ENCODE data around the gene SLC23A2.
A peak's percentile ranks its signal among the peaks of the same experiment; 100 is the strongest.

SLC23A2 gene

DNA sequence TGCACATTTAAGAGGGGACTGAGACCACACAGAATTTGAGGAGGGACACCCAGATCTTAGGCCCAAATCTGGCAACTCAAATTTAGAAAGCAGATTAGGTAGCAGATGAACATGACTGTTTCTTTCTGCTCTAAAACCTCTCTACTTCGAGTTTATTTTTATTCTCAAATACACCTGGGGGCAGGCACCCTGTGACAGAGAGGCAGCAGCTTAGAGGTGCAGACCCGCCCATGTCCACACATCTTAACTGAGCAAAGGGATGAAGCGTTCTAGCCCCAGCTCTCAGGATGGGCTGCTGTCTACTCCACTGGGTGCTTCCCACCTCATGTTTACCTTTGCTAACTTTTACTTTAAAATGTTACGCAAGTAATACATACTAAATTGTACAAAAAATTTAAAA lies 125.0 kb downstream of the SLC23A2 start (continued):
- no peak for TF ChIP-seq ZNF501 (tag by site-specific recombination; IDR thresholded peaks at IDR 0.05)
- TF ChIP-seq SCRT1 (tag by site-specific recombination; IDR thresholded peaks at IDR 0.05; ENCODE audit: borderline replicate concordance) = no peak
- TF ChIP-seq, protein P1, sequence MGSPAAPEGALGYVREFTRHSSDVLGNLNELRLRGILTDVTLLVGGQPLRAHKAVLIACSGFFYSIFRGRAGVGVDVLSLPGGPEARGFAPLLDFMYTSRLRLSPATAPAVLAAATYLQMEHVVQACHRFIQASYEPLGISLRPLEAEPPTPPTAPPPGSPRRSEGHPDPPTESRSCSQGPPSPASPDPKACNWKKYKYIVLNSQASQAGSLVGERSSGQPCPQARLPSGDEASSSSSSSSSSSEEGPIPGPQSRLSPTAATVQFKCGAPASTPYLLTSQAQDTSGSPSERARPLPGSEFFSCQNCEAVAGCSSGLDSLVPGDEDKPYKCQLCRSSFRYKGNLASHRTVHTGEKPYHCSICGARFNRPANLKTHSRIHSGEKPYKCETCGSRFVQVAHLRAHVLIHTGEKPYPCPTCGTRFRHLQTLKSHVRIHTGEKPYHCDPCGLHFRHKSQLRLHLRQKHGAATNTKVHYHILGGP (tag by site-specific recombination; IDR thresholded peaks at IDR 0.05) = no peak

DNA sequence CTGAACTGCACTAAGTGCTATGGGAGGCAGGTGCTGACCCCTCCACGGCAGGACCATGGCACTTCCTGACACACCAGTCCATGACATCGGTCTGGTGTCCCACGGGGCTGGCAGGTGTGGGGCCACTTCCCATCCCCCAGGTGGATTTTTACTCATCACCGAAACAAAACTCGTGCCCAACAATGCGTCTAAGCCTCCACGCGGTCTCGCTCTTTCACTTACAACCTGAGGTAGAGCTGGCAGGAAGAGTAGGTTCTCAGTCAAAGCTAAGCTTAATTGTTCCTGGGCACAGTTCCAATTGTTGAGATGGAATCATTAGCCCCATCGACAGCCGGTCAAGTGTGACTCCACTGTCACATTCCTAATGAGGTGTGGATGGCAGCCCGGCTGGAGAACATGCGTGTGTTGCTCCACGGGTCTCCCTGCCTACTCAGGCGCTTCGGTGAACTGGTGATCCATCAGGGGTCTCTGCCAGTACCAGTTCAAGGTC lies 125.7 kb downstream of the SLC23A2 start:
- Histone ChIP-seq H3K4me3 (ENCODE audit: low read depth, low read length) (no peak overlapping the region), H3K4me1 (ENCODE audit: control insufficient read depth, insufficient read depth, low read length) (peaks cover 14% of the 10 kb centered on the region), H3K36me3 (ENCODE audit: control insufficient read depth in 2 of 2, insufficient read depth in 1 of 2, low read length in 2 of 2) (peaks cover 10 to 64% of the 10 kb centered on the region in 2 experiments; a peak in 2 of 3 replicates), H3K9me3 (ENCODE audit: control insufficient read depth, insufficient read depth, low read depth, low read length) (no peaks in the 10 kb centered on the region), H3K27ac (ENCODE audit: extremely low read depth, low read depth, low read length) (no peak overlapping the region)
- 0 out of 2 replicates have a peak, but pooled peaks have one; percentile 14 for TF ChIP-seq IKZF3 (tag by site-specific recombination; IDR thresholded peaks at IDR 0.05)
- TF ChIP-seq, protein P2, sequence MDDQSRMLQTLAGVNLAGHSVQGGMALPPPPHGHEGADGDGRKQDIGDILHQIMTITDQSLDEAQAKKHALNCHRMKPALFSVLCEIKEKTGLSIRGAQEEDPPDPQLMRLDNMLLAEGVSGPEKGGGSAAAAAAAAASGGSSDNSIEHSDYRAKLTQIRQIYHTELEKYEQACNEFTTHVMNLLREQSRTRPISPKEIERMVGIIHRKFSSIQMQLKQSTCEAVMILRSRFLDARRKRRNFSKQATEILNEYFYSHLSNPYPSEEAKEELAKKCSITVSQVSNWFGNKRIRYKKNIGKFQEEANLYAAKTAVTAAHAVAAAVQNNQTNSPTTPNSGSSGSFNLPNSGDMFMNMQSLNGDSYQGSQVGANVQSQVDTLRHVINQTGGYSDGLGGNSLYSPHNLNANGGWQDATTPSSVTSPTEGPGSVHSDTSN (CRISPR knock-in tag; IDR thresholded peaks at IDR 0.05) = no peak
- 0 out of 2 replicates have a peak, but pooled peaks have one; percentile 16 for TF ChIP-seq ZNF600 (tag by site-specific recombination; IDR thresholded peaks at IDR 0.05)
- TF ChIP-seq ZNF423 (tag by site-specific recombination; IDR thresholded peaks at IDR 0.05) = no peak
- peak; percentile 59; the same call in 1 of the 2 replicates for TF ChIP-seq OSR2 (tag by site-specific recombination; IDR thresholded peaks at IDR 0.05)
- no peak for TF ChIP-seq ZNF664 (tag by site-specific recombination; IDR thresholded peaks at IDR 0.05)
- POLR2A ChIA-PET = no interaction called here
- CTCF ChIA-PET = interaction anchor here (0.6 kb wide), 1 partner anchor 883 kb away, joined by 3 read pairs; no protein-coding TSS in a partner anchor

DNA sequence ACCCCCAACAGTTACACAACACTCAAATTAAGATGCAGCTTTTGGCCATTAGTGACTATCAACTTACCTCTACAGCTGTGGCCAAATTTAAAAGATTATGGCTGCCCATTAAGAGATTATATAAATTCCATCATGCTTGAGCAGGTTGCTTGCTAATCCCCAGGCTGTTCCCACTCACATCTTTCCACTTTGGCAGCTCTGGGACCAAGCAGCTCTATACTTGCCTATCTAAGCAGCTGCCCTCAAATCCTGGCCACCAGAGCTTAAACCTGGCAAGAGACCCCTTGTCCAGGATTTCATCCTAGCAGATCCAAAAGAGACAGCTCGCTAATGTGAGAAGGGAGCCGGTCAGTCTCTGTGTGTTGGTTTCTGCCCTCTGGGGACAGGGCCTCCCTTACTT lies 127.9 kb downstream of the SLC23A2 start:
- ChIA-PET CTCF (no interaction called here), POLR2A (no interaction called here)
- H3K4me3 ChIP-seq (ENCODE audit: low read depth, low read length) = no peak overlapping the region
- no peaks in the 10 kb centered on the region for H3K9me3 ChIP-seq (ENCODE audit: control insufficient read depth, insufficient read depth, low read depth, low read length)
- H3K4me1 ChIP-seq (ENCODE audit: control insufficient read depth, insufficient read depth, low read length) = peaks cover 17% of the 10 kb centered on the region
- H3K36me3 ChIP-seq (ENCODE audit: control insufficient read depth in 2 of 2, insufficient read depth in 1 of 2, low read length in 2 of 2) = peaks cover 10 to 67% of the 10 kb centered on the region in 2 experiments
- TF ChIP-seq SP2 (tag by site-specific recombination; IDR thresholded peaks at IDR 0.05) (no peak), SETDB1 (IDR thresholded peaks at IDR 0.05; ENCODE audit: insufficient read length, low read length) (no peak), ZNF426 (tag by site-specific recombination; IDR thresholded peaks at IDR 0.05) (no peak)
- TF ChIP-seq, protein P3, sequence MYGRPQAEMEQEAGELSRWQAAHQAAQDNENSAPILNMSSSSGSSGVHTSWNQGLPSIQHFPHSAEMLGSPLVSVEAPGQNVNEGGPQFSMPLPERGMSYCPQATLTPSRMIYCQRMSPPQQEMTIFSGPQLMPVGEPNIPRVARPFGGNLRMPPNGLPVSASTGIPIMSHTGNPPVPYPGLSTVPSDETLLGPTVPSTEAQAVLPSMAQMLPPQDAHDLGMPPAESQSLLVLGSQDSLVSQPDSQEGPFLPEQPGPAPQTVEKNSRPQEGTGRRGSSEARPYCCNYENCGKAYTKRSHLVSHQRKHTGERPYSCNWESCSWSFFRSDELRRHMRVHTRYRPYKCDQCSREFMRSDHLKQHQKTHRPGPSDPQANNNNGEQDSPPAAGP (tag by site-specific recombination; IDR thresholded peaks at IDR 0.05) = no peak
- no peak overlapping the region for H3K27ac ChIP-seq (ENCODE audit: extremely low read depth, low read depth, low read length)

DNA sequence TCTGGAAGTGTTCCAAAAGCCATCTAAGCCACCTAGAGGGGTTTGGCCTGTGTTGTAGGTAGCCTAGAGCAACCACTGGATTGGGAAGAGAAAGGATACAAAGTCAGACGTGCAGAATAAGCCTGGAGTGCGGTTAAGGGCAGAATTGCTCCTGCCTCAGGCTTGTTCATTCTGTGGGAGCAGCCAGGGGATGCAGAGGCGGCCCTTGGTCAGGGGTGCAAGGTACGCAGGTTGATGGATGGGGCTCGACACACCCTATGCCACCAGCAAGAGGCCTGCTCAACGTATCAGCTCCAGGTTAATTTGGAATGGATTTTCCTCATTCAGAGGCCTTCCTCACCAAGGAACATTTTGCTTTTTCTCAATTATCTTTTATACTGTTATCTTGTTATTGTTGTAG lies 129.8 kb downstream of the SLC23A2 start:
- no peak overlapping the region for H3K4me3 ChIP-seq (ENCODE audit: low read depth, low read length)
- H3K27ac ChIP-seq (ENCODE audit: extremely low read depth, low read depth, low read length) = no peak overlapping the region
- peaks cover 13 to 81% of the 10 kb centered on the region in 2 experiments for H3K36me3 ChIP-seq (ENCODE audit: control insufficient read depth in 2 of 2, insufficient read depth in 1 of 2, low read length in 2 of 2)
- ChIA-PET POLR2A (no interaction called here), CTCF (interaction anchor here (0.6 kb wide), 1 partner anchor 251 kb away, joined by 3 read pairs; no protein-coding TSS in a partner anchor)
- peaks cover 11% of the 10 kb centered on the region for H3K4me1 ChIP-seq (ENCODE audit: control insufficient read depth, insufficient read depth, low read length)
- no peaks in the 10 kb centered on the region for H3K9me3 ChIP-seq (ENCODE audit: control insufficient read depth, insufficient read depth, low read depth, low read length)
- TF ChIP-seq ZNF621 (tag by site-specific recombination; IDR thresholded peaks at IDR 0.05) (no peak), SCRT1 (tag by site-specific recombination; IDR thresholded peaks at IDR 0.05; ENCODE audit: borderline replicate concordance) (no peak), ZNF133 (tag by site-specific recombination; IDR thresholded peaks at IDR 0.05) (no peak), PRDM1 (tag by site-specific recombination; IDR thresholded peaks at IDR 0.05) (no peak), ZNF544 (tag by site-specific recombination; IDR thresholded peaks at IDR 0.05) (no peak), ZFP37 (tag by site-specific recombination; IDR thresholded peaks at IDR 0.05) (no peak), SETDB1 (IDR thresholded peaks at IDR 0.05; ENCODE audit: insufficient read length, low read length) (no peak), ZNF830 (tag by site-specific recombination; IDR thresholded peaks at IDR 0.05; ENCODE audit: low read depth) (no peak), ZNF670 (tag by site-specific recombination; IDR thresholded peaks at IDR 0.05; ENCODE audit: low read depth) (no peak)
- TF ChIP-seq, protein P4, sequence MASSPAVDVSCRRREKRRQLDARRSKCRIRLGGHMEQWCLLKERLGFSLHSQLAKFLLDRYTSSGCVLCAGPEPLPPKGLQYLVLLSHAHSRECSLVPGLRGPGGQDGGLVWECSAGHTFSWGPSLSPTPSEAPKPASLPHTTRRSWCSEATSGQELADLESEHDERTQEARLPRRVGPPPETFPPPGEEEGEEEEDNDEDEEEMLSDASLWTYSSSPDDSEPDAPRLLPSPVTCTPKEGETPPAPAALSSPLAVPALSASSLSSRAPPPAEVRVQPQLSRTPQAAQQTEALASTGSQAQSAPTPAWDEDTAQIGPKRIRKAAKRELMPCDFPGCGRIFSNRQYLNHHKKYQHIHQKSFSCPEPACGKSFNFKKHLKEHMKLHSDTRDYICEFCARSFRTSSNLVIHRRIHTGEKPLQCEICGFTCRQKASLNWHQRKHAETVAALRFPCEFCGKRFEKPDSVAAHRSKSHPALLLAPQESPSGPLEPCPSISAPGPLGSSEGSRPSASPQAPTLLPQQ (tag by site-specific recombination; IDR thresholded peaks at IDR 0.05) = no peak
- TF ChIP-seq, protein P5, sequence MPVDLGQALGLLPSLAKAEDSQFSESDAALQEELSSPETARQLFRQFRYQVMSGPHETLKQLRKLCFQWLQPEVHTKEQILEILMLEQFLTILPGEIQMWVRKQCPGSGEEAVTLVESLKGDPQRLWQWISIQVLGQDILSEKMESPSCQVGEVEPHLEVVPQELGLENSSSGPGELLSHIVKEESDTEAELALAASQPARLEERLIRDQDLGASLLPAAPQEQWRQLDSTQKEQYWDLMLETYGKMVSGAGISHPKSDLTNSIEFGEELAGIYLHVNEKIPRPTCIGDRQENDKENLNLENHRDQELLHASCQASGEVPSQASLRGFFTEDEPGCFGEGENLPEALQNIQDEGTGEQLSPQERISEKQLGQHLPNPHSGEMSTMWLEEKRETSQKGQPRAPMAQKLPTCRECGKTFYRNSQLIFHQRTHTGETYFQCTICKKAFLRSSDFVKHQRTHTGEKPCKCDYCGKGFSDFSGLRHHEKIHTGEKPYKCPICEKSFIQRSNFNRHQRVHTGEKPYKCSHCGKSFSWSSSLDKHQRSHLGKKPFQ (tag by site-specific recombination; IDR thresholded peaks at IDR 0.05) = no peak

All from HEK293 (cell line).